CD4-positive, alpha-beta memory T cell (primary cell): ENCODE results near the gene ARID3A. TPM values are rescaled to one million over a fixed set of nuclear protein-coding genes. Genes with fewer than 3 reads are reported as not detected.

ENCODE experiments used
- CTCF ChIA-PET: fragments of 350-600 bp; sonication (Branson Sonifier 250); formaldehyde crosslinking; loops from one replicate; lab custom pipeline; 2021; ENCODE audit warnings: inconsistent platforms; ENCODE audit not compliant: partially characterized antibody; lab: Charles Lee
- POLR2A ChIA-PET: fragments of 350-600 bp; sonication (Branson Sonifier 250); formaldehyde crosslinking; loops from one replicate; lab custom pipeline; 2021; ENCODE audit not compliant: partially characterized antibody; lab: Charles Lee
- DNase-seq, 5 donors: peaks; one replicate each; pipeline versions ENCODE4 v3.0.0 to v3.0.0-alpha.2; 2020 to 2022; ENCODE audit warnings: mixed read lengths in 1 of 5
- H3K27ac ChIP-seq: one replicate; pipeline ENCODE4 v1.7.0; 2013; ENCODE audit warnings: low read depth, low read length
- H3K27me3 ChIP-seq: 2 replicates; pipeline ENCODE4 v1.7.0; 2013; ENCODE audit warnings: mild to moderate bottlenecking, low read length, moderate library complexity; ENCODE audit not compliant: insufficient read depth
- H3K36me3 ChIP-seq: 2 replicates; pipeline ENCODE4 v1.7.0; 2013; ENCODE audit warnings: mild to moderate bottlenecking, low read length, moderate library complexity; ENCODE audit not compliant: insufficient read depth
- H3K4me1 ChIP-seq: 2 replicates; pipeline ENCODE4 v1.7.0; 2013; ENCODE audit warnings: mild to moderate bottlenecking, low read length, moderate library complexity; ENCODE audit not compliant: insufficient read depth
- H3K4me3 ChIP-seq, 2 donors: one replicate each; pipeline ENCODE4 v1.7.0; 2013; ENCODE audit warnings: low read length in 2 of 2, mild to moderate bottlenecking in 1 of 2
- H3K9me3 ChIP-seq, 2 donors: one replicate each; pipeline ENCODE4 v1.7.0; 2013; ENCODE audit warnings: low read length in 2 of 2, control low read depth in 1 of 2; ENCODE audit not compliant: control insufficient read depth in 1 of 2
- H3K27ac Mint-ChIP-seq, 7 donors: one replicate each; pipeline ENCODE4 v1.8.0; 2020 to 2021; ENCODE audit warnings: mixed read lengths in 7 of 7, mild to moderate bottlenecking in 6 of 7, inconsistent platforms in 3 of 7, moderate library complexity in 3 of 7
- H3K27me3 Mint-ChIP-seq, 2 donors: one replicate each; pipeline ENCODE4 v1.8.0; 2020 to 2021; ENCODE audit warnings: mixed read lengths in 2 of 2
- H3K36me3 Mint-ChIP-seq, 2 donors: one replicate each; pipeline ENCODE4 v1.8.0; 2020 to 2021; ENCODE audit warnings: mixed read lengths in 2 of 2, inconsistent platforms in 1 of 2, mild to moderate bottlenecking in 1 of 2
- H3K4me1 Mint-ChIP-seq, 4 donors: one replicate each; pipeline ENCODE4 v1.8.0; 2020 to 2021; ENCODE audit warnings: mixed read lengths in 4 of 4, mild to moderate bottlenecking in 1 of 4
- H3K4me3 Mint-ChIP-seq, 8 donors: one replicate each; pipeline ENCODE4 v1.8.0; 2020 to 2021; ENCODE audit warnings: mixed read lengths in 8 of 8, mild to moderate bottlenecking in 7 of 8, moderate library complexity in 6 of 8, inconsistent platforms in 3 of 8
- H3K9me3 Mint-ChIP-seq, 8 donors: one replicate each; pipeline ENCODE4 v1.8.0; 2020 to 2021; ENCODE audit warnings: mixed read lengths in 8 of 8, mild to moderate bottlenecking in 5 of 8, inconsistent platforms in 3 of 8, moderate library complexity in 1 of 8
- intact Hi-C: fragments of 100-400 bp; cut with micrococcal nuclease; formaldehyde crosslinking; loops from one replicate; pipeline ENCODE4 v1.15.1; 2023
- polyA plus RNA-seq, 2 donors: library from polyadenylated mRNA; unstranded; fragments of 300-500 nt; fragmentation: Illumina TruSeq; gene quantifications; one replicate each; pipeline ENCODE4 v1.2.3, GENCODE V29; 2021
- total RNA-seq, 2 experiments: library from RNA; stranded (reverse); gene quantifications; one replicate each; pipeline ENCODE4 v1.2.3, GENCODE V29; 2021

Gene ARID3A
- total and polyA plus RNA-seq, 4 experiments from 2014 or later = 0.27 to 9.6 (median 5.2) TPM

DNA sequence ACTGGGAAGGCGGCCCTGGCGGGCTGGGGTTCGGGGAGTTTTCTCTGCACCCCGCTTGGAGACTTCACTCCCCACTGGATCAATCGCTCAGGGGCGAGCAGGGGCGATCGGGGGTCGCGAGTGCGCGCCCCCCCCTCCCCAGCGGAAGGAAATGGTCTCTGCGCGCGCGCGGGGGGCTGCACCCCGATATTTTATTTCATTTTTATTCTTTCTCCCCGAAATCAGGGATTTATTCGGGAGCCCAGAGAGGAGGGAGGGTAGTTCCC, 421 bp downstream of the ARID3A start:
- H3K4me3 ChIP-seq = peak overlapping the region in 1 of 2 donors; percentile 60
- POLR2A ChIA-PET = interaction anchor here (1.0 to 1.7 kb wide), 2 partner anchors 17 to 58 kb away, joined by 3 to 4 read pairs; partner anchors contain the start of gene WDR18
- no peak for DNase-seq

DNA sequence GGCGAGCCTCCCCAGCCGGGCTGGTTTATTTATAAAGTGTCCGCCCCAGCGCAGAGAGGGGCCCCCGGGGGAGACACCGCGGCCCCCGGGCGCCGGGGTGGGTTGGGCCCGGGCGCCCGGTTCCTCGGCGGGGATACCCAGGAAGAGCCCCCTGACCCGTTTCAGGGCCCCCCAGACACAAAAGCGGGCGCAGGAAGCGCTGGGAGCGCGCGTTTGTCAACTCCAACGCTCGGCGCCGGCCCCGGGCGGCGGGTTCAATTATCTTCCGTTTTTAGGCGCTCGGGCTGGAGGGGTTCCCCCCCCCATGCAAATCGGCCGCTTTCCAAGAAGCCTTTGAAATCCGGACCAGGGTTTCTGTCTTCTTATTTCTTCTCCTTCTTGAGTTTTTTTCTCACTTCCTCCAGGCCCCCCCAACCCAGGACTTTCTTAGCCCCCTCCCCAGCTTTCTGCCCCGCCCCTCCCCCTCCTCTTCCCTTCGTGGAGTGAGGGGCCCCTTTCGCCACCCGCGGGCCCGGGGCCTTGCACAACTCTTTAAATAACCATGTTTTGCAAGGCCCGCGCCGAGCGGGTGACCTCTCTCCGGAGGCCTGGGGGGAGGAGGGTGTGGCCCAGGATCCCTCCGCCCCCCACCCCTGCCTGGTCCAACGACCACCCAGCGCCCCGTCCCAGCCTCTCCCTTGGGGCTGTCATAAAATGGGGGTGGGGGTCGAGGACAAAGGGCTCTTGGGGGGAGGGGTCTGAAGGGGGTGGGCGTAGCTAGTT, 935 bp downstream of the ARID3A start:
- Histone ChIP-seq H3K9me3 (no peaks in the 10 kb centered on the region), H3K27ac (peak overlapping the region; percentile 21), H3K27me3 (no peaks in the 10 kb centered on the region), H3K4me3 (peak overlapping the region in 1 of 2 donors; percentile 60), H3K36me3 (no peaks in the 10 kb centered on the region), H3K4me1 (peaks cover 15% of the 10 kb centered on the region)
- peaks cover 2 to 12% (median 5%) of the 10 kb centered on the region in 4 donors for H3K4me1 Mint-ChIP-seq
- no peaks in the 10 kb centered on the region for H3K36me3 Mint-ChIP-seq
- peak overlapping the region; percentile 79 to 88 (median 84) for H3K4me3 Mint-ChIP-seq
- ChIA-PET POLR2A (interaction anchor here (1.0 to 1.7 kb wide), 2 partner anchors 16 to 57 kb away, joined by 3 to 4 read pairs; partner anchors contain the start of gene WDR18), CTCF (interaction anchor here (0.9 to 1.0 kb wide), 2 partner anchors 50 to 63 kb away, joined by 4 read pairs; no protein-coding TSS in a partner anchor)
- peak overlapping the region in 4 of 7 donors; percentile 23 to 78 (median 54) for H3K27ac Mint-ChIP-seq
- DNase-seq = no peak
- no peaks in the 10 kb centered on the region for H3K27me3 Mint-ChIP-seq
- no peaks in the 10 kb centered on the region for H3K9me3 Mint-ChIP-seq
- intact Hi-C loops = loop anchor here (10.0 kb wide), 1 partner anchor 168 kb away; the partner anchor contains the start of gene POLR2E

More for the DNA sequence above, 421 bp downstream of the ARID3A start:
- Mint-ChIP-seq H3K4me3 (peak overlapping the region; percentile 72 to 84 (median 76)), H3K36me3 (no peaks in the 10 kb centered on the region), H3K27ac (peak overlapping the region in 1 of 7 donors; percentile 44), H3K27me3 (no peaks in the 10 kb centered on the region), H3K4me1 (peaks cover 6 to 16% (median 9%) of the 10 kb centered on the region in 4 donors), H3K9me3 (peaks cover 0 to 3% (median 0%) of the 10 kb centered on the region in 8 donors)
- H3K4me1 ChIP-seq = peaks cover 17% of the 10 kb centered on the region
- H3K36me3 ChIP-seq = no peaks in the 10 kb centered on the region
- H3K9me3 ChIP-seq = no peaks in the 10 kb centered on the region
- no peaks in the 10 kb centered on the region for H3K27me3 ChIP-seq
- CTCF ChIA-PET = interaction anchor here (0.9 kb wide), 1 partner anchor 50 kb away, joined by 4 read pairs; no protein-coding TSS in a partner anchor
- H3K27ac ChIP-seq = peak overlapping the region; percentile 21
- intact Hi-C loops = loop anchor here (10.0 kb wide), 1 partner anchor 169 kb away; the partner anchor contains the start of gene POLR2E

DNA sequence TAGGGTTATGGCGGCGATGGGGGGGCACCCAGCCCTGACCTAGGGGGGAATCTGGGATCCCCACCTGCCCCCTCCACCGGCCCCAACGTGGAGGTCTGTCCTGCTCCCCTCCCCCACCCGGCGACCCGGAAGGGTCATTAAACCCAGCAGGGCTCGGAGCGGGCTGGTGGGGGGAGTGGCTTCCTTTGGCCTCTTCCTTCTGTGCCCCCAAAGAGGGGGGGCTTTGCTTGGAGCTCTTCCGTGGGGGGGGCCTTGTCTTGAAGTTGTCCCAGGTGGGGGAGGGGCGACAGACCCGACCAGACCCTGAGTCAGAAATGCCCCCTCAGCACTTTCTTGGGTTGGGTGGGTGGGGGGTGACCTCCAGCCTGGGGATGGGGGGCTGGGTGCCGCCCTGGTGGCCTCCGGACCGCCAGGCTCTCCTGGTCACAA, 1.5 kb downstream of the ARID3A start:
- Histone ChIP-seq H3K4me3 (peak overlapping the region in 1 of 2 donors; percentile 60), H3K4me1 (peaks cover 21% of the 10 kb centered on the region), H3K9me3 (no peaks in the 10 kb centered on the region), H3K27ac (no peak overlapping the region), H3K36me3 (no peaks in the 10 kb centered on the region), H3K27me3 (no peaks in the 10 kb centered on the region)
- ChIA-PET CTCF (interaction anchor here (0.9 to 1.0 kb wide), 2 partner anchors 49 to 64 kb away, joined by 4 read pairs; no protein-coding TSS in a partner anchor), POLR2A (interaction anchor here (1.0 to 1.7 kb wide), 2 partner anchors 16 to 57 kb away, joined by 3 to 4 read pairs; partner anchors contain the start of gene WDR18)
- H3K4me3 Mint-ChIP-seq = peak overlapping the region in 5 of 8 donors; percentile 12 to 61 (median 31)
- peaks cover 0 to 14% (median 5%) of the 10 kb centered on the region in 4 donors for H3K4me1 Mint-ChIP-seq
- intact Hi-C loops = loop anchor here (10.0 kb wide), 1 partner anchor 167 kb away; the partner anchor contains the start of gene POLR2E
- H3K27ac Mint-ChIP-seq = peak overlapping the region in 1 of 7 donors; percentile 56
- no peak for DNase-seq
- no peaks in the 10 kb centered on the region for H3K9me3 Mint-ChIP-seq
- no peaks in the 10 kb centered on the region for H3K36me3 Mint-ChIP-seq
- no peaks in the 10 kb centered on the region for H3K27me3 Mint-ChIP-seq

GRCh38 chr19:927780-928401, 2.1 kb downstream of the ARID3A start:
- peak overlapping the region in 2 of 7 donors; percentile 11 to 56 for H3K27ac Mint-ChIP-seq
- Histone ChIP-seq H3K9me3 (no peaks in the 10 kb centered on the region), H3K4me1 (peaks cover 26% of the 10 kb centered on the region), H3K27me3 (no peaks in the 10 kb centered on the region), H3K4me3 (no peak overlapping the region), H3K36me3 (no peaks in the 10 kb centered on the region), H3K27ac (no peak overlapping the region)
- intact Hi-C loops = loop anchor here (10.0 kb wide), 1 partner anchor 167 kb away; the partner anchor contains the start of gene POLR2E
- peaks cover 0 to 1% of the 10 kb centered on the region in 2 donors for H3K36me3 Mint-ChIP-seq
- H3K4me3 Mint-ChIP-seq = peak overlapping the region in 5 of 8 donors; percentile 10 to 61 (median 17)
- DNase-seq = no peak
- no peaks in the 10 kb centered on the region for H3K9me3 Mint-ChIP-seq
- ChIA-PET POLR2A (interaction anchor here (1.7 kb wide), 1 partner anchor 56 kb away, joined by 4 read pairs; the partner anchor contains the start of gene WDR18), CTCF (interaction anchor here (1.0 kb wide), 1 partner anchor 64 kb away, joined by 4 read pairs; no protein-coding TSS in a partner anchor)
- H3K27me3 Mint-ChIP-seq = no peaks in the 10 kb centered on the region
- H3K4me1 Mint-ChIP-seq = peaks cover 2 to 18% (median 7%) of the 10 kb centered on the region in 4 donors

- intact Hi-C loops = loop anchor here (10.0 kb wide), 1 partner anchor 166 kb away; the partner anchor contains the start of gene POLR2E
- ChIA-PET CTCF (interaction anchor here (0.6 kb wide), 1 partner anchor 72 kb away, joined by 3 read pairs; no protein-coding TSS in a partner anchor), POLR2A (no interaction called here)
- Mint-ChIP-seq H3K9me3 (no peaks in the 10 kb centered on the region), H3K27me3 (no peaks in the 10 kb centered on the region), H3K36me3 (peaks cover 0 to 1% of the 10 kb centered on the region in 2 donors), H3K4me1 (peaks cover 2 to 15% (median 8%) of the 10 kb centered on the region in 4 donors), H3K4me3 (peak overlapping the region in 4 of 8 donors; percentile 10 to 61 (median 26)), H3K27ac (peak overlapping the region in 1 of 7 donors; percentile 11)
- Histone ChIP-seq H3K27ac (no peak overlapping the region), H3K4me3 (no peak overlapping the region), H3K9me3 (no peaks in the 10 kb centered on the region), H3K36me3 (no peaks in the 10 kb centered on the region), H3K27me3 (no peaks in the 10 kb centered on the region), H3K4me1 (peaks cover 34% of the 10 kb centered on the region)
- no peak for DNase-seq
Measured at GRCh38 chr19:928471-929202, 2.8 kb downstream of the ARID3A start.

DNA sequence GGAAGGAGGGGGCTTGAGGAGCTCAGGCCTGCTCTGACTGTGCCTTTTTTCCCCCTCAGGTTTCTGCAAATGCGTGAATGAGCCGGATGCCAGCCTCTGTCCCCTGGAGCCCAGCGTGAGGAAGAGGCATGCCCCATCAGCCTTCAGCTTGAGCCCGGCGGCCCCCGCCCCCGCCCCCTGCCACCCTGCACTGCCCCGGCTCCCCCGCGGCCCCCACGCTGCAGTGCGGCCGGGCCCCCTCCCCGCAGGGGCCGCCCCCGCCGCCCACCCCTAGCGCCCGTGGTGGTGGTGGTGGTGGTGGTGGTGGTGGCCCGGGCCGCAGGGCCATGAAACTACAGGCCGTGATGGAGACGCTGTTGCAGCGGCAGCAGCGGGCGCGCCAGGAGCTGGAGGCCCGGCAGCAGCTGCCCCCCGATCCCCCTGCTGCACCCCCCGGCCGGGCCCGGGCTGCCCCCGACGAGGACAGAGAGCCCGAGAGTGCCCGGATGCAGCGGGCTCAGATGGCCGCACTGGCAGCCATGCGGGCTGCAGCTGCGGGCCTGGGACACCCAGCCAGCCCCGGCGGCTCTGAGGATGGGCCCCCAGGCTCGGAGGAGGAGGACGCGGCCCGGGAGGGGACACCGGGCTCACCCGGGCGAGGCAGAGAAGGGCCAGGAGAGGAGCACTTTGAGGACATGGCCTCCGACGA, 3.5 kb downstream of the ARID3A start:
- H3K4me3 ChIP-seq = no peak overlapping the region
- Mint-ChIP-seq H3K9me3 (no peaks in the 10 kb centered on the region), H3K27ac (peak overlapping the region in 1 of 7 donors; percentile 52), H3K4me3 (no peak overlapping the region), H3K36me3 (peaks cover 0 to 1% of the 10 kb centered on the region in 2 donors), H3K27me3 (no peaks in the 10 kb centered on the region), H3K4me1 (peaks cover 0 to 13% (median 7%) of the 10 kb centered on the region in 4 donors)
- DNase-seq = no peak
- ChIA-PET CTCF (interaction anchor here (0.6 kb wide), 1 partner anchor 73 kb away, joined by 3 read pairs; no protein-coding TSS in a partner anchor), POLR2A (no interaction called here)
- no peak overlapping the region for H3K27ac ChIP-seq
- peaks cover 31% of the 10 kb centered on the region for H3K4me1 ChIP-seq
- no peaks in the 10 kb centered on the region for H3K36me3 ChIP-seq
- H3K27me3 ChIP-seq = no peaks in the 10 kb centered on the region
- intact Hi-C loops = loop anchor here (10.0 kb wide), 1 partner anchor 165 kb away; the partner anchor contains the start of gene POLR2E
- no peaks in the 10 kb centered on the region for H3K9me3 ChIP-seq
